GM13976 (cell line): Measurements from ENCODE around the gene PANX2.

Experiments
- DNase-seq: peaks from one replicate; pipeline ENCODE4 v3.0.0; 2012; ENCODE audit warnings: low spot score
- CTCF ChIP-seq: IDR thresholded peaks from 2 replicates; pipeline ENCODE4 v1.5.1; 2012; ENCODE audit warnings: borderline replicate concordance, mild to moderate bottlenecking; ENCODE audit not compliant: insufficient read depth; ENCODE audit errors: extremely low read depth, missing control alignments, control extremely low read depth
- in situ Hi-C: fragments of 300-500 bp; cut with MboI; formaldehyde crosslinking; loops from one replicate; pipeline ENCODE4 v1.12.0; 2022; ENCODE audit warnings: low sequenced_read_pairs, mixed read lengths, inconsistent platforms; ENCODE audit not compliant: unreplicated experiment

The PANX2 gene

GRCh38 chr22:50216684-50217520 is 46.4 kb downstream of the PANX2 start:
- no peak for DNase-seq

GRCh38 chr22:50217543-50218152 is 47.1 kb downstream of the PANX2 start:
- in situ Hi-C loops, result no loop called here
- no peak for TF ChIP-seq CTCF
- no peak for DNase-seq

More at GRCh38 chr22:50216684-50217520, 46.4 kb downstream of the PANX2 start:
- no peak for TF ChIP-seq CTCF
- in situ Hi-C loops, result no loop called here

GRCh38 chr22:50218153-50218995 is 47.8 kb downstream of the PANX2 start:
- in situ Hi-C loops, result no loop called here
- no peak for DNase-seq
- TF ChIP-seq CTCF, result no peak

- DNase-seq, result no peak
- in situ Hi-C loops, result no loop called here
Measured at GRCh38 chr22:50218996-50219727, 48.6 kb downstream of the PANX2 start.

GRCh38 chr22:50219800-50220602 is 49.5 kb downstream of the PANX2 start:
- DNase-seq, result no peak
- in situ Hi-C loops, result no loop called here
- TF ChIP-seq CTCF, result no peak

More at GRCh38 chr22:50218996-50219727, 48.6 kb downstream of the PANX2 start:
- no peak for TF ChIP-seq CTCF
